MCF 10A (cell line): Measurements from ENCODE around the gene GCLM. TPM values are rescaled to one million over a fixed set of nuclear protein-coding genes. Genes with fewer than 3 reads are reported as not detected.

Experiments used
- BruUV-seq: library from RNA; stranded (reverse); fragments of 400-500 nt; replicated peaks from 2 replicates; lab custom pipeline; 2021; lab: Mats Ljungman, UMichigan
- CTCF ChIA-PET: fragments of 300-600 bp; sonication (Branson Sonifier 250); formaldehyde crosslinking; extraction: SDS; loops from one replicate; lab custom pipeline; 2021; ENCODE audit warnings: antibody characterized with exemption, inconsistent platforms; lab: Yijun Ruan, JAX
- POLR2A ChIA-PET: fragments of 300-600, 350-650 bp; sonication (Branson Sonifier 250); formaldehyde crosslinking; extraction: SDS; loops from one replicate; lab custom pipeline; 2020; ENCODE audit warnings: antibody characterized with exemption, inconsistent platforms; lab: Yijun Ruan, JAX
- DNase-seq: peaks from one replicate; pipeline ENCODE4 v3.0.0-alpha.2; 2018; ENCODE audit not compliant: unreplicated experiment
- H3K27ac Mint-ChIP-seq: one replicate; pipeline ENCODE4 v1.8.0; 2022; ENCODE audit warnings: mild to moderate bottlenecking, low read depth, mixed read lengths; ENCODE audit not compliant: unreplicated experiment
- H3K27me3 Mint-ChIP-seq: one replicate; pipeline ENCODE4 v1.8.0; 2022; ENCODE audit warnings: mixed read lengths; ENCODE audit not compliant: insufficient read depth, unreplicated experiment
- H3K36me3 Mint-ChIP-seq: one replicate; pipeline ENCODE4 v1.8.0; 2022; ENCODE audit warnings: mild to moderate bottlenecking, moderate library complexity, mixed read lengths; ENCODE audit not compliant: insufficient read depth, unreplicated experiment
- H3K4me1 Mint-ChIP-seq: one replicate; pipeline ENCODE4 v1.8.0; 2022; ENCODE audit warnings: mixed read lengths; ENCODE audit not compliant: insufficient read depth, unreplicated experiment
- H3K4me3 Mint-ChIP-seq: one replicate; pipeline ENCODE4 v1.8.0; 2022; ENCODE audit warnings: mild to moderate bottlenecking, moderate library complexity, mixed read lengths; ENCODE audit not compliant: unreplicated experiment
- H3K9me3 Mint-ChIP-seq: one replicate; pipeline ENCODE4 v1.8.0; 2022; ENCODE audit warnings: mixed read lengths; ENCODE audit not compliant: unreplicated experiment
- CTCF ChIP-seq: fragments of 200-600 bp; IDR thresholded peaks from one replicate; pipeline ENCODE4 v1.8.0; 2022; ENCODE audit warnings: antibody characterized with exemption, mild to moderate bottlenecking; ENCODE audit not compliant: unreplicated experiment
- intact Hi-C: fragments of 100-400 bp; cut with micrococcal nuclease; formaldehyde crosslinking; loops from 2 replicates; pipeline ENCODE4 v1.14.1; 2022
- microRNA-seq: library from miRNA; unstranded; fragments of <30 nt; microRNA quantifications from one replicate; pipeline ENCODE4 v1.2.0, GENCODE V29; 2022
- total RNA-seq: library from RNA; stranded (reverse); gene quantifications from 2 replicates; pipeline ENCODE4 v1.2.3, GENCODE V29; 2022

The GCLM gene
- total RNA-seq, 1 experiment from 2014 or later, result 21.3 TPM

GRCh38 chr1:93837961-93838360 lies 71.3 kb downstream of the GCLM start:
- H3K36me3 Mint-ChIP-seq, result peaks cover 7% of the 10 kb centered on the region
- ChIA-PET POLR2A (interaction anchor here (1.0 kb wide), 1 partner anchor 39 kb away, joined by 3 read pairs; no protein-coding TSS in a partner anchor), CTCF (interaction anchor here (0.9 to 1.2 kb wide), 4 partner anchors 19 to 199 kb away, joined by 3 to 5 read pairs (median 3); no protein-coding TSS in a partner anchor)
- H3K9me3 Mint-ChIP-seq, result peaks cover 30% of the 10 kb centered on the region
- H3K27ac Mint-ChIP-seq, result no peak overlapping the region
- intact Hi-C loops, result no loop called here
- no peak overlapping the region for H3K4me3 Mint-ChIP-seq
- no peaks in the 10 kb centered on the region for H3K27me3 Mint-ChIP-seq
- BruUV-seq, result no TSS peak
- DNase-seq, result no peak
- H3K4me1 Mint-ChIP-seq, result peaks cover 9% of the 10 kb centered on the region
- TF ChIP-seq CTCF, result no peak

Small RNAs within 50 kb of the gene (microRNA-seq; reads per million reads assigned to microRNA genes)
- 91.9 reads per million, percentile 71 among the genes with 10 or more reads in this experiment for gene MIR760

Other genes with a start within 250 kb of the GCLM start
- 83.6 and 130 TPM in 2 replicates for gene BCAR3, start 227.6 kb downstream of the GCLM start, total RNA-seq
- 78.1 and 96.5 TPM in 2 replicates for gene DNTTIP2, start 30.2 kb downstream of the GCLM start, total RNA-seq
- gene ABCA4, start 211.7 kb upstream of the GCLM start, total RNA-seq, result 0.20 TPM in 1 of 2 replicates, not detected in the other